Transverse colon (tissue), 4 donors: ENCODE measurements around the gene CRADD. TPM values are rescaled to one million over a fixed set of nuclear protein-coding genes. Genes with fewer than 3 reads are reported as not detected.

Experiments
- DNase-seq: peaks from one replicate; pipeline ENCODE4 v3.0.0-alpha.2; 2019
- H3K27ac ChIP-seq, 4 donors: fragments of 200-600 bp; sonication (generic); 2 replicates each; pipeline ENCODE4 v1.5.1; 2016 to 2018; ENCODE audit warnings: inconsistent platforms in 4 of 4
- H3K27me3 ChIP-seq: fragments of 200-600 bp; sonication (generic); 2 replicates; pipeline ENCODE4 v1.5.1; 2017; ENCODE audit warnings: inconsistent platforms
- H3K36me3 ChIP-seq, 4 donors: fragments of 200-600 bp; sonication (generic); 2 replicates each; pipeline ENCODE4 v1.5.1; 2017 to 2019; ENCODE audit warnings: inconsistent platforms in 4 of 4
- H3K4me1 ChIP-seq, 4 donors: fragments of 200-600 bp; sonication (generic); 2 replicates each; pipeline ENCODE4 v1.5.1; 2017 to 2020; ENCODE audit warnings: inconsistent platforms in 4 of 4
- H3K4me3 ChIP-seq, 4 donors: fragments of 200-600 bp; sonication (generic); 1 replicate in 1 of 4; 2 replicates in 3 of 4; pipeline versions ENCODE4 v1.5.1 to v1.6.1; 2017 to 2019; ENCODE audit warnings: inconsistent platforms in 4 of 4
- H3K9me3 ChIP-seq, 2 donors: fragments of 200-600 bp; sonication (generic); 2 replicates each; pipeline ENCODE4 v1.5.1; 2017 to 2019; ENCODE audit warnings: inconsistent platforms in 2 of 2
- CTCF ChIP-seq, 5 experiments: fragments of 200-600 bp in 3 of 5; fragments of 450-650 bp in 2 of 5; sonication (generic) in 3 of 5; IDR thresholded peaks; 1 replicate in 2 of 5; 2 replicates in 3 of 5; pipeline ENCODE4 v1.5.1; 2016 to 2017; ENCODE audit warnings: antibody characterized with exemption in 5 of 5, inconsistent platforms in 3 of 5, mild to moderate bottlenecking in 2 of 5, moderate library complexity in 1 of 5
- EP300 ChIP-seq: sonication (generic); formaldehyde crosslinking; IDR thresholded peaks from one replicate; pipeline ENCODE4 v1.6.1; 2017; ENCODE audit warnings: antibody characterized with exemption, low read depth
- POLR2A ChIP-seq: fragments of 450-650 bp; IDR thresholded peaks from one replicate; pipeline ENCODE4 v1.6.1; 2016; ENCODE audit warnings: antibody characterized with exemption, mild to moderate bottlenecking, moderate library complexity
- POLR2AphosphoS5 ChIP-seq, 3 donors: sonication (generic); formaldehyde crosslinking; IDR thresholded peaks; one replicate each; pipeline ENCODE4 v1.6.1; 2016; ENCODE audit warnings: antibody characterized with exemption in 3 of 3
- WGBS, 2 donors: methylation state at CpG; one replicate each; pipeline ENCODE4 v1.1.5; 2018; ENCODE audit warnings: low coverage in 1 of 2; 5-methylcytosine and 5-hydroxymethylcytosine counted together
- in situ Hi-C, 4 donors: fragments of 200-750 bp; cut with MboI; loops; one replicate each; pipeline versions ENCODE4 v1.15.0 to v1.15.1; 2017; ENCODE audit warnings: low sequenced_read_pairs in 3 of 4, low pct_ligation_motif_present in 1 of 4, low pct_unique_long_range_greater_than_20kb in 1 of 4
- intact Hi-C: fragments of 100-400 bp; cut with DNase I; formaldehyde crosslinking; loops from one replicate; pipeline ENCODE4 v1.15.1; 2023; ENCODE audit warnings: low total_unique reads
- total RNA-seq, 4 donors: library from RNA; depleted of rRNA; stranded (reverse); fragments of >200 nt; gene quantifications; one replicate each; pipeline ENCODE4 v1.1.0, GENCODE V29; 2016

CRADD gene
- total RNA-seq, 4 donors from 2014 or later, result 45.6 to 59.3 (median 56.3) TPM

DNA sequence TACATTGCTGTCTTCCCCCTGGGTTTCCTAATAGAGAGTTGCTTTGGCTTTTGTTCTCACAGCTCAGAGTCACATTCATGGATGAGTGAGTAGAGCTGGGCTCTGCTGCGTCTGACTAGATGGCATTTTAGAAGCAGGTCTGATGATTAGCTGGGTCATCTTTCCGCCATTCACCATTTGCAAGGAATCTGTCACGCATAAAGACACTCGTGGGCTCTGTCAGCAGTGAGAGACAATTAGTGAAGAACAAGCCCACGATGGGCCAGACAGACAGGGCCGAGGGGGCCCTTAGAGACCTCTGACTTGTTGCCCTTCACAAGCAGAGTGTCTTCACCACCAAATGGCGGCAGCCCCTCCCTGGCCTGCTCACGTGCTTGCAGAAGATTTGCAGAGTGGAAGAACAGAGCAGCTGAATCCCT lies 175.0 kb downstream of the CRADD start:
- intact Hi-C loops, result no loop called here
- 93 to 97% methylated on average over 3 to 8 of the region's 8 CpGs for WGBS, 2 donors
- no peak for DNase-seq
- no peaks in the 10 kb centered on the region for H3K36me3 ChIP-seq
- no peak overlapping the region for H3K27ac ChIP-seq
- no peaks in the 10 kb centered on the region for H3K9me3 ChIP-seq
- no peak overlapping the region for H3K4me3 ChIP-seq
- in situ Hi-C loops, result no loop called here
- TF ChIP-seq CTCF (IDR thresholded peaks at IDR 0.05), result no peak
- no peak for TF ChIP-seq POLR2AphosphoS5 (IDR thresholded peaks at IDR 0.05)
- TF ChIP-seq EP300, result no peak
- no peak for TF ChIP-seq POLR2A
- H3K27me3 ChIP-seq, result no peaks in the 10 kb centered on the region
- peaks cover 0 to 17% (median 7%) of the 10 kb centered on the region in 4 donors for H3K4me1 ChIP-seq

DNA sequence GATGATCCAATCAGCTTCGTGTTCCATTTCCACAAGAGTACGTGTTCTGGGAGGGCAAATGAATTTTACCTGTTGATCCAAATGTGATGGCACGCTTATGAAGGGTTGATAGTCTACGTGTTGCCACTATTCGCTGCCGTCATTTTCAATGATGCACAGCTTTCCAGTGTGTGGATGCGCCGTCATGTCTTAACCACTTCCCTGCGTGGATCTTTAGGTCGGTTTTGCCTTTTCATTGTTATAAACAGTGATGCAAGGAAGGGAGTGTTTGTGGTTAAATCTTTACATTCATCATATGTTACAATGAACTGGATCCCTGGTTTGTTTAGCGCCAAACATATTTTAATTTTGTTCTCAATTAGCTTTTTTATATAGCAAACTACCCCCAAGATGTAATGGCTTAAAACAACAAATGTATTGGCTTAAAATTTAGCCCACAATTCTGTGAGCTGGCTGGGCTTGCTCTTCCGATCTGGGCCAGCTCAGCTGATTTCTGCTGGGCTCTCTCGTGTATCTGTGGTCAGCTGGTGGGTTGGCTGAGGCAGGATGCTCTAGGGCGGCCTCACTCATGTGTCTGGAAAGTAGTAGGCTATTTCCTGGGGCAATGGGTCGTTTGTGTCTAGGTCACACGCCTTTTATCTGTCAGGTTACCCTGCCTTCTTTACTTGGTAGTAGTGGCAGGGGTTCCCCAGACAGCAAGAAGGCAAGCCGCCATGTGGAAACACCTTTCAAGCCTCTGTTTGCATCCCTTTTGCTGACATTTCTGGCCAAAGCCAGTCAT lies 176.7 kb downstream of the CRADD start:
- WGBS, 2 donors, result 86 to 98% methylated on average over 10 to 17 of the region's 17 CpGs
- Histone ChIP-seq H3K27ac (no peak overlapping the region), H3K36me3 (no peaks in the 10 kb centered on the region), H3K27me3 (no peaks in the 10 kb centered on the region), H3K4me3 (no peak overlapping the region), H3K9me3 (no peaks in the 10 kb centered on the region), H3K4me1 (peaks cover 0 to 18% (median 6%) of the 10 kb centered on the region in 4 donors)
- TF ChIP-seq POLR2AphosphoS5 (IDR thresholded peaks at IDR 0.05) (no peak), CTCF (IDR thresholded peaks at IDR 0.05) (no peak), EP300 (no peak), POLR2A (no peak)
- intact Hi-C loops (no loop called here), in situ Hi-C loops (no loop called here)
- no peak for DNase-seq

- DNase-seq, result no peak
- Histone ChIP-seq H3K27me3 (no peaks in the 10 kb centered on the region), H3K36me3 (no peaks in the 10 kb centered on the region), H3K27ac (no peak overlapping the region), H3K9me3 (no peaks in the 10 kb centered on the region), H3K4me1 (peaks cover 0 to 15% (median 3%) of the 10 kb centered on the region in 4 donors), H3K4me3 (no peak overlapping the region)
- intact Hi-C loops, result no loop called here
- TF ChIP-seq POLR2AphosphoS5 (IDR thresholded peaks at IDR 0.05) (no peak), CTCF (IDR thresholded peaks at IDR 0.05) (no peak)
- WGBS, 2 donors, result 99% methylated on average over 4 of the region's 4 CpGs; no CpG with 5 or more reads in 1 of the 2 donors
- in situ Hi-C loops, result no loop called here
These were observed 178.1 kb downstream of the CRADD start for GRCh38 chr12:93855261-93855660.

DNA sequence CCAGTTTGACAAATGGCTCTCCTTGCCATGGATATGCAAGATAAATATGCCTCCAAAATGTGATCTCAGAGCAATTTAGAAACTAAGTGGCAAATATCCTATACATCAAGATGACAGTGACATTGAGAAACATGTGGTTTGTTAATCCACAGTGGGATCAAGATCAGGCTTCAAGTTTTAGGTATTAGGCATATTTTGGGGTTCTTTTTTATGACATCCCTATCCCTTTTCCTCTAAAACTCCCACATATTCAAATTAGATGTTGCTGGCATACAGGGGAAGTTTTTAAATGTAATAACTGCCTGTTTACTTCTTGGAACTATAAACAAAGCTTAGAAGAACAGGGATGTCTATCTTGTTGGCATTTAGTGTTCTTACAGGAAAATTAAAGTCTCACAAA lies 179.4 kb downstream of the CRADD start:
- no peaks in the 10 kb centered on the region for H3K9me3 ChIP-seq
- no peaks in the 10 kb centered on the region for H3K36me3 ChIP-seq
- no peak overlapping the region for H3K27ac ChIP-seq
- no peak overlapping the region for H3K4me3 ChIP-seq
- no peak for TF ChIP-seq EP300
- no peak for TF ChIP-seq POLR2AphosphoS5 (IDR thresholded peaks at IDR 0.05)
- no peak for TF ChIP-seq POLR2A
- TF ChIP-seq CTCF (IDR thresholded peaks at IDR 0.05), result no peak
- no peaks in the 10 kb centered on the region for H3K27me3 ChIP-seq
- H3K4me1 ChIP-seq, result peaks cover 0 to 5% (median 0%) of the 10 kb centered on the region in 4 donors
- no peak for DNase-seq
- in situ Hi-C loops, result no loop called here
- intact Hi-C loops, result no loop called here
